Mucosa of stomach (tissue), 1 donor: ENCODE results near the gene GGT5.

Source experiments
- H3K27me3 ChIP-seq: one replicate; pipeline ENCODE4 v1.7.0; 2013; ENCODE audit warnings: mild to moderate bottlenecking, low read length; ENCODE audit not compliant: control insufficient read depth, insufficient read depth
- H3K36me3 ChIP-seq: one replicate; pipeline ENCODE4 v1.7.0; 2013; ENCODE audit warnings: low read length; ENCODE audit not compliant: control insufficient read depth, insufficient read depth
- H3K4me1 ChIP-seq: one replicate; pipeline ENCODE4 v1.7.0; 2013; ENCODE audit warnings: mild to moderate bottlenecking, low read length; ENCODE audit not compliant: control insufficient read depth, insufficient read depth
- H3K4me3 ChIP-seq: one replicate; pipeline ENCODE4 v1.7.0; 2013; ENCODE audit warnings: low read length
- H3K9ac ChIP-seq: one replicate; pipeline ENCODE4 v1.7.0; 2013; ENCODE audit warnings: mild to moderate bottlenecking, low read length, moderate library complexity
- H3K9me3 ChIP-seq: one replicate; pipeline ENCODE4 v1.7.0; 2013; ENCODE audit warnings: mild to moderate bottlenecking, low read length, moderate library complexity; ENCODE audit not compliant: control insufficient read depth
- donor health status: Pancreatic carcinoma.

GGT5 gene

DNA sequence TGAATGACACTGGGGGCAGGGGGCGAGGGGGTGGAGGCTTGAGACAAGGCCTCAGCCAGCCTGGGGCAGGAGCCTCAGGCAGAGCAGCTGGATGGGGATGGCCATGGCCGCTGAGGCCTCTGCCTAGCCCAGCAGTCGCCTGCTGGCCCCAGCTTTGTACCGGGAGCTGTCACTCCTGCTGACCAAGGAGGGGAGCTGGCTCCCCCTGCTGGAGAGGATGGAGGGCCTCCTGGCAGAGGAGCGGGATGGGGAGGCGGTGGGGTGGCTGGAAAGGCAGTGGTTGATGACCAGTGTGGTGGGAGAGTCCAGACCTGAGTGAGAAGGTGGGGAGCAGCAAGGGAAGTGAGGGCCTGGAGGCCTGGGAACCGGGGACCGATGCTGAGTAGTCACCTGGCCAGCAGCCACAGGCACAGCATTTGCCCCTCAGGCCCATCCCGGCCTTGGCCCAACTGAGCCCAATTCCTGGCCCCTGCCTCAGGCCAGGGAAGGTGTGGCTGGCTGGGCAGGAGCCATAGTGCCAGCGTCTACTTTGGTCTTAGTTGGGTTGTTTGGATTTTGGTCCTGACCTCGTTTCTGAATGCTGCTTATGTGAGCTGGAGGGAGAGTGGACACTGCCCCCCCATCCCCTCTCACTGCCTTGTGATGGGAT, 69.6 kb downstream of the GGT5 start:
- Histone ChIP-seq H3K9ac (no peak overlapping the region), H3K27me3 (no peaks in the 10 kb centered on the region), H3K4me3 (no peak overlapping the region), H3K9me3 (no peaks in the 10 kb centered on the region), H3K36me3 (peaks cover 10% of the 10 kb centered on the region), H3K4me1 (peaks cover 4% of the 10 kb centered on the region)

DNA sequence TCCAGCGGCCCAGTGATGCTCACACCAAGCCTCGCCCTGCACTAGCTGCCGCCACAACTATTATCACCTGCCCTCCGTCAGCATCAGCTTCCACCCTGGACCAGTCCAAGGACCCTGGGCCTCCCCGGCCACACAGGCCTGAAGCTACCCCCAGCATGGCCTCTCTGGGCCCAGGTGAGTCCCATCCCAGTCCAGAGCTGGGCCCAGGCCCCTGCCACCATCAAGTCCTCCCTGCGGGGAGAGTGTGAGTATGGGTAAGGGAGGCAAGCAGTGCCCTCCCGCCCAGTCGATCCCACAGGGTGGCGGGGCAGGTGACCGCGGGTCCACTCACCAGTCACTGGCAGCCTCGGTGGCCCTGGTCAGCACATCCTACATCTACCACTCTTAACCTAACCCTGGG, 73.1 kb downstream of the GGT5 start:
- H3K27me3 ChIP-seq: no peaks in the 10 kb centered on the region
- no peak overlapping the region for H3K4me3 ChIP-seq
- H3K36me3 ChIP-seq: peaks cover 10% of the 10 kb centered on the region
- no peaks in the 10 kb centered on the region for H3K9me3 ChIP-seq
- no peaks in the 10 kb centered on the region for H3K4me1 ChIP-seq
- H3K9ac ChIP-seq: no peak overlapping the region

DNA sequence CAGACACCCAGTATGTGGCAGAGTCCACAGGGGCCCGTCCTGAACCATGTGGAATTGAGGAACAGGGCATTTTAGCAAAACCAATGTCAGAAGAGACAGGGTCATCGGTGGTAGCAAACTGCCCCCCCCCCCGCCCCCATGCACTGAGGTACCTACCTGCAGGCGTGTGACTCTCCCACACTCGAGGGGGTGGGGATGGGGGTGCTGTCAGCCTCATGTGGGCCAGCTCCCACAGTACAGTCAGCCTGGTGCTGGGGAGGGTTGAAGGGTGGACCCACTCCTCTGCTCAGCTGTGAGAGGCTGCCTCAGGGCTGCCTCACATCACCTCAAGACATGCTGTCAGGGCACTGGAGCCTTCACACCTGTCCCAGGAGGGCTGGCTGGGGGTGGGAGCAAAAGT, 74.2 kb downstream of the GGT5 start:
- Histone ChIP-seq H3K9ac (no peak overlapping the region), H3K9me3 (no peaks in the 10 kb centered on the region), H3K27me3 (no peaks in the 10 kb centered on the region), H3K36me3 (peaks cover 14% of the 10 kb centered on the region), H3K4me1 (no peaks in the 10 kb centered on the region), H3K4me3 (no peak overlapping the region)

DNA sequence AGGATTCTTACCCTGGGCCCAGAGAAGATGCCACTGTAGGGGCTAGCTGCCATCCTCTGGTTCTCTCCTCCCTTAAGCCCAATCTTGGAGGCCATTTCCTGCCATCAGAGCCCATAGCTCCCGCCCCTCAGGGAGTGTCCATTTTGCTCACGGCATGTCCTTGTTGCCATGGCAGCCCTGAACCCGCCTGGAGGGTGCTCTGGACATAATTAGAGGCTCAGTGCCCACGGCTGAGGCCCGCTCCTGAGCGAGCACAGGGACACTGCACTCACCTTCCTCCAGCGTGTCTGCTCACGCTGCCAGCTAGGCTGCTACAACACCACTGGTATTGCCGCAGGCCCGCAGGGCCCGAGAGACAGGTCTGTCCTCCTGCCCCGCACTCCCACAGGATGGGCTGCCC, 74.7 kb downstream of the GGT5 start:
- no peaks in the 10 kb centered on the region for H3K4me1 ChIP-seq
- H3K9ac ChIP-seq: no peak overlapping the region
- no peak overlapping the region for H3K4me3 ChIP-seq
- H3K36me3 ChIP-seq: peaks cover 18% of the 10 kb centered on the region
- H3K9me3 ChIP-seq: no peaks in the 10 kb centered on the region
- no peaks in the 10 kb centered on the region for H3K27me3 ChIP-seq
